MM.1S (cell line): ENCODE measurements around the gene CHST3.

ENCODE experiments used
- CTCF ChIP-seq: fragments of 300-600 bp; sonication (generic); IDR thresholded peaks from 2 replicates; pipeline ENCODE4 v1.5.1; 2016; ENCODE audit warnings: antibody characterized with exemption, low read length, mixed read lengths
- EZH2 ChIP-seq: fragments of 300-600 bp; sonication (generic); optimal IDR thresholded peaks from 2 replicates; pipeline ENCODE3; 2017; ENCODE audit warnings: low read depth, mild to moderate bottlenecking, antibody characterized with exemption, low read length, mixed read lengths
- EZH2phosphoT487 ChIP-seq: fragments of 300-600 bp; sonication (generic); IDR thresholded peaks from 2 replicates; pipeline ENCODE4 v1.6.1; 2018; ENCODE audit warnings: antibody characterized with exemption, low read length

- TF ChIP-seq CTCF (no peak), EZH2 (no peak), EZH2phosphoT487 (no peak)
Measured at GRCh38 chr10:71978476-71978875, 14.3 kb downstream of the CHST3 start.
